ENCODE results near the gene CD180. TPM values are rescaled to one million over a fixed set of nuclear protein-coding genes. Genes with fewer than 3 reads are reported as not detected.
A peak's percentile ranks its signal among the peaks of the same experiment; 100 is the strongest.
"Not testable (repeated sequence)": the region's sequence is repeated elsewhere in the genome, so short reads cannot be mapped to it uniquely, and the experiment has no call there.

Gene CD180
- total RNA-seq, 2 donors from 2014 or later = 0.68 to 1.6 TPM

- intact Hi-C loops (cut with DNase I); DNase-seq; ATAC-seq: not testable (repeated sequence)
Observed at GRCh38 chr5:67173351-67173750, 23.2 kb downstream of the CD180 start.

GRCh38 chr5:67170767-67171166 is 25.8 kb downstream of the CD180 start:
- intact Hi-C loops (cut with DNase I) = no loop called here
- DNase-seq (no peak), ATAC-seq (peak in 1 of 2 donors; percentile 20)

- intact Hi-C loops (cut with DNase I) = no loop called here
Observed at GRCh38 chr5:67168069-67168468, 28.5 kb downstream of the CD180 start.

GRCh38 chr5:67166460-67167285 is 29.9 kb downstream of the CD180 start:
- intact Hi-C loops (cut with DNase I) = loop anchor here in 1 of 2 donors (2.0 kb wide), 1 partner anchor 42 kb away; no protein-coding TSS in a partner anchor
- DNase-seq = peak; percentile 74
- peak; percentile 62 to 69 for ATAC-seq

More at GRCh38 chr5:67168069-67168468, 28.5 kb downstream of the CD180 start:
- DNase-seq = no peak
- no peak for ATAC-seq

GRCh38 chr5:67165526-67166459 is 30.8 kb downstream of the CD180 start:
- DNase-seq (peak; percentile 92), ATAC-seq (peak; percentile 85 to 88)
- intact Hi-C loops (cut with DNase I) = loop anchor here in 1 of 2 donors (2.0 kb wide), 1 partner anchor 43 kb away; no protein-coding TSS in a partner anchor

GRCh38 chr5:67164856-67165525 is 31.6 kb downstream of the CD180 start:
- intact Hi-C loops (cut with DNase I) = no loop called here
- ATAC-seq (no peak), DNase-seq (no peak)

- no peak for ATAC-seq
- DNase-seq = no peak
- intact Hi-C loops (cut with DNase I) = no loop called here
Observed at GRCh38 chr5:67163863-67164595, 32.6 kb downstream of the CD180 start.

- DNase-seq (no peak), ATAC-seq (no peak)
- intact Hi-C loops (cut with DNase I) = no loop called here
Observed at GRCh38 chr5:67163231-67163756, 33.3 kb downstream of the CD180 start.

GRCh38 chr5:67161767-67162166 is 34.8 kb downstream of the CD180 start:
- no peak for ATAC-seq
- intact Hi-C loops (cut with DNase I) = no loop called here
- no peak for DNase-seq

- ATAC-seq (peak in 1 of 2 donors; percentile 42), DNase-seq (no peak)
- intact Hi-C loops (cut with DNase I) = no loop called here
Observed at GRCh38 chr5:67160985-67161384, 35.6 kb downstream of the CD180 start.

- intact Hi-C loops (cut with DNase I) = no loop called here
- ATAC-seq (no peak), DNase-seq (no peak)
Observed at GRCh38 chr5:67160272-67160671, 36.3 kb downstream of the CD180 start.

GRCh38 chr5:67156976-67157583 is 39.5 kb downstream of the CD180 start:
- ATAC-seq (no peak), DNase-seq (no peak)
- intact Hi-C loops (cut with DNase I) = loop anchor here (2.0 to 10.0 kb wide), 2 partner anchors 52 to 342 kb away; no protein-coding TSS in a partner anchor

- no peak for DNase-seq
- ATAC-seq = peak; percentile 73 to 84
- intact Hi-C loops (cut with DNase I) = loop anchor here in 1 of 2 donors (10.0 kb wide), 1 partner anchor 340 kb away; no protein-coding TSS in a partner anchor
Observed at GRCh38 chr5:67154556-67155206, 41.9 kb downstream of the CD180 start.

GRCh38 chr5:67153292-67153691 is 43.3 kb downstream of the CD180 start:
- no peak for ATAC-seq
- intact Hi-C loops (cut with DNase I) = loop anchor here in 1 of 2 donors (10.0 kb wide), 1 partner anchor 338 kb away; no protein-coding TSS in a partner anchor

GRCh38 chr5:67152400-67152799 is 44.2 kb downstream of the CD180 start:
- DNase-seq = no peak
- intact Hi-C loops (cut with DNase I) = loop anchor here in 1 of 2 donors (10.0 kb wide), 1 partner anchor 338 kb away; no protein-coding TSS in a partner anchor
- ATAC-seq = no peak

More at GRCh38 chr5:67153292-67153691, 43.3 kb downstream of the CD180 start:
- no peak for DNase-seq

GRCh38 chr5:67149951-67150523 is 46.6 kb downstream of the CD180 start:
- DNase-seq = no peak
- intact Hi-C loops (cut with DNase I) = loop anchor here (5.0 to 10.0 kb wide), 2 partner anchors 158 to 335 kb away; no protein-coding TSS in a partner anchor
- ATAC-seq = no peak
